Suprapubic skin (tissue), 4 donors: ENCODE measurements around the gene TMEM156. TPM values are rescaled to one million over a fixed set of nuclear protein-coding genes. Genes with fewer than 3 reads are reported as not detected.

ENCODE experiments used
- DNase-seq, 2 donors: peaks; one replicate each; pipeline ENCODE4 v3.0.0-alpha.2; 2019; ENCODE audit warnings: low spot score in 2 of 2
- H3K27ac ChIP-seq: fragments of 200-600 bp; sonication (generic); one replicate; pipeline ENCODE4 v1.5.1; 2019
- H3K27me3 ChIP-seq: fragments of 200-600 bp; sonication (generic); one replicate; pipeline ENCODE4 v1.5.1; 2019
- H3K36me3 ChIP-seq: fragments of 200-600 bp; sonication (generic); one replicate; pipeline ENCODE4 v1.5.1; 2019
- H3K4me1 ChIP-seq: fragments of 200-600 bp; sonication (generic); one replicate; pipeline ENCODE4 v1.5.1; 2019
- H3K4me3 ChIP-seq: fragments of 200-600 bp; sonication (generic); one replicate; pipeline ENCODE4 v1.5.1; 2019; ENCODE audit warnings: mild to moderate bottlenecking
- H3K9me3 ChIP-seq: fragments of 200-600 bp; sonication (generic); one replicate; pipeline ENCODE4 v1.5.1; 2019
- EP300 ChIP-seq: sonication (generic); formaldehyde crosslinking; IDR thresholded peaks from one replicate; pipeline ENCODE4 v1.6.1; 2017; ENCODE audit warnings: antibody characterized with exemption
- POLR2A ChIP-seq, 2 donors: fragments of 450-650 bp; IDR thresholded peaks; one replicate each; pipeline ENCODE4 v1.6.1; 2017; ENCODE audit warnings: antibody characterized with exemption in 2 of 2, mild to moderate bottlenecking in 2 of 2, moderate library complexity in 2 of 2
- POLR2AphosphoS5 ChIP-seq, 3 donors: sonication (generic); formaldehyde crosslinking; IDR thresholded peaks; one replicate each; pipeline ENCODE4 v1.6.1; 2017; ENCODE audit warnings: antibody characterized with exemption in 3 of 3
- WGBS: methylation state at CpG from one replicate; pipeline ENCODE4 v1.1.5; 2018; 5-methylcytosine and 5-hydroxymethylcytosine counted together
- total RNA-seq, 4 donors: library from RNA; depleted of rRNA; stranded (reverse); fragments of >200 nt; gene quantifications; one replicate each; pipeline ENCODE4 v1.1.0, GENCODE V29; 2016
- TF ChIP-seq, protein P1 (sequence below), 2 donors: fragments of 200-600 bp in 1 of 2; fragments of 450-650 bp in 1 of 2; sonication (generic) in 1 of 2; IDR thresholded peaks; one replicate each; pipeline ENCODE4 v1.5.1; 2016 to 2019; ENCODE audit warnings: antibody characterized with exemption in 2 of 2, mild to moderate bottlenecking in 1 of 2, moderate library complexity in 1 of 2

The TMEM156 gene
- total RNA-seq, 4 donors from 2014 or later: not detected

- no peaks in the 10 kb centered on the region for H3K4me1 ChIP-seq
- WGBS: 100% methylated on average over 3 of the region's 3 CpGs
- no peak overlapping the region for H3K4me3 ChIP-seq
- no peaks in the 10 kb centered on the region for H3K9me3 ChIP-seq
- no peak for DNase-seq
- TF ChIP-seq EP300: no peak
- no peak for TF ChIP-seq POLR2AphosphoS5 (IDR thresholded peaks at IDR 0.05)
- TF ChIP-seq POLR2A (IDR thresholded peaks at IDR 0.05): no peak
- TF ChIP-seq, protein P1, sequence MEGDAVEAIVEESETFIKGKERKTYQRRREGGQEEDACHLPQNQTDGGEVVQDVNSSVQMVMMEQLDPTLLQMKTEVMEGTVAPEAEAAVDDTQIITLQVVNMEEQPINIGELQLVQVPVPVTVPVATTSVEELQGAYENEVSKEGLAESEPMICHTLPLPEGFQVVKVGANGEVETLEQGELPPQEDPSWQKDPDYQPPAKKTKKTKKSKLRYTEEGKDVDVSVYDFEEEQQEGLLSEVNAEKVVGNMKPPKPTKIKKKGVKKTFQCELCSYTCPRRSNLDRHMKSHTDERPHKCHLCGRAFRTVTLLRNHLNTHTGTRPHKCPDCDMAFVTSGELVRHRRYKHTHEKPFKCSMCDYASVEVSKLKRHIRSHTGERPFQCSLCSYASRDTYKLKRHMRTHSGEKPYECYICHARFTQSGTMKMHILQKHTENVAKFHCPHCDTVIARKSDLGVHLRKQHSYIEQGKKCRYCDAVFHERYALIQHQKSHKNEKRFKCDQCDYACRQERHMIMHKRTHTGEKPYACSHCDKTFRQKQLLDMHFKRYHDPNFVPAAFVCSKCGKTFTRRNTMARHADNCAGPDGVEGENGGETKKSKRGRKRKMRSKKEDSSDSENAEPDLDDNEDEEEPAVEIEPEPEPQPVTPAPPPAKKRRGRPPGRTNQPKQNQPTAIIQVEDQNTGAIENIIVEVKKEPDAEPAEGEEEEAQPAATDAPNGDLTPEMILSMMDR (IDR thresholded peaks at IDR 0.05): no peak
- peaks cover 78% of the 10 kb centered on the region for H3K36me3 ChIP-seq
- H3K27me3 ChIP-seq: no peaks in the 10 kb centered on the region
- H3K27ac ChIP-seq: no peak overlapping the region
Observed at GRCh38 chr4:38919494-38919893, 112.7 kb downstream of the TMEM156 start.

DNA sequence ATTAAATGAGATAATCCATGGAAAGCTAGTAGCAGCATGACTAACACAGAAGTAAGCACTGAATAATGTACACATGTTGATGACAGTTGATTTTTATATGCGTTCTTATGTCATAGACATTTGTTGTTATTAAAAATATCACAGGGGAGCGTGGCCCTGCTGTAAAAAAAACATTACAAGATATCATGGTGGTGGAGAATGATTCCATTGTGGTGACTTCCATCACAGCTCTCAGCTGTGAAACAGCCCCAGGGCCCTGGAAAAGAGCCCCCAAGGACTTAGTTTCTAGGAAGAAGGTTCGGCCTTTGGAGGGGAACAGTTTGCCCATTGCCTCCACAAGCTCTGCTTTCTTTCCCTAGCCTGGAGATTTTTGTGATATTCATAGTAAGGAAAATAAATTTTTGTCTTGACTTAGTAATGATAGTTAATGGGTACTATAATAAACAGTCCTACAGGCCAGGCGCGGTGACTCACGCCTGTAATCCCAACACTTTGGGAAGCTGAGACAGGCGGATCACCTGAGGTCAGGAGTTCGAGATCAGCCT lies 114.7 kb downstream of the TMEM156 start:
- Histone ChIP-seq H3K4me1 (no peaks in the 10 kb centered on the region), H3K9me3 (no peaks in the 10 kb centered on the region), H3K36me3 (peaks cover 85% of the 10 kb centered on the region), H3K27ac (no peak overlapping the region), H3K4me3 (no peak overlapping the region), H3K27me3 (no peaks in the 10 kb centered on the region)
- TF ChIP-seq POLR2AphosphoS5 (IDR thresholded peaks at IDR 0.05) (no peak), EP300 (no peak), POLR2A (IDR thresholded peaks at IDR 0.05) (no peak)
- TF ChIP-seq, protein P1 (IDR thresholded peaks at IDR 0.05): no peak
- 93% methylated on average over 8 of the region's 8 CpGs for WGBS
- DNase-seq: no peak

Other genes with a start within 250 kb of the TMEM156 start
- gene TLR10, start 249.4 kb downstream of the TMEM156 start, total RNA-seq: under 1 TPM in 2 of 4 donors, not detected in 2; 0.16 to 0.17 TPM
- 1 to 10 TPM; 6.7 to 9.8 (median 8.9) TPM for gene TLR1, start 227.6 kb downstream of the TMEM156 start, total RNA-seq
- gene TLR6, start 175.6 kb downstream of the TMEM156 start, total RNA-seq: 1 to 10 TPM; 2.1 to 6.4 (median 2.5) TPM
- 10 to 100 TPM; 36.9 to 85.9 (median 44.5) TPM for gene FAM114A1, start 164.6 kb downstream of the TMEM156 start, total RNA-seq
- 10 to 100 TPM in 1 of 4 donors, 1 to 10 TPM in 3; 5.1 to 13.2 (median 8.3) TPM for gene KLHL5, start 29.8 kb upstream of the TMEM156 start, total RNA-seq
- gene WDR19, start 150.1 kb upstream of the TMEM156 start, total RNA-seq: 100 to 1,000 TPM in 1 of 4 donors, 10 to 100 TPM in 3; 24.4 to 111 (median 25.2) TPM